Aorta (tissue), 5 donors: ENCODE results near the gene IL3. TPM values are rescaled to one million over a fixed set of nuclear protein-coding genes. Genes with fewer than 3 reads are reported as not detected.

Source experiments
- ATAC-seq: fragments of 200-7000 bp; cut with Tn5 transposase; one replicate; pipeline ENCODE4 v1.9.1; 2022; ENCODE audit warnings: moderate library complexity; ENCODE audit not compliant: low FRiP score
- DNase-seq, 2 donors: peaks; one replicate each; pipeline ENCODE4 v3.0.0-alpha.2; 2020
- H3K27ac ChIP-seq, 2 donors: one replicate each; pipeline ENCODE4 v1.5.1; 2013; ENCODE audit warnings: low read length in 2 of 2, mild to moderate bottlenecking in 2 of 2, moderate library complexity in 2 of 2, control low read depth in 1 of 2, inconsistent platforms in 1 of 2, low read depth in 1 of 2
- H3K27me3 ChIP-seq, 2 donors: one replicate each; pipeline ENCODE4 v1.6.1; 2013; ENCODE audit warnings: control low read depth in 1 of 2, low read length in 1 of 2, mild to moderate bottlenecking in 1 of 2, moderate library complexity in 1 of 2; ENCODE audit not compliant: insufficient read depth in 2 of 2, control insufficient read depth in 1 of 2
- H3K36me3 ChIP-seq, 2 donors: one replicate each; pipeline ENCODE4 v1.6.1; 2013; ENCODE audit warnings: control low read depth in 1 of 2, low read length in 1 of 2, mild to moderate bottlenecking in 1 of 2; ENCODE audit not compliant: insufficient read depth in 2 of 2, control insufficient read depth in 1 of 2
- H3K4me1 ChIP-seq, 2 donors: one replicate each; pipeline ENCODE4 v1.6.1; 2013; ENCODE audit warnings: low read length in 2 of 2, control low read depth in 1 of 2, mild to moderate bottlenecking in 1 of 2, moderate library complexity in 1 of 2; ENCODE audit not compliant: insufficient read depth in 2 of 2, control insufficient read depth in 1 of 2
- H3K4me3 ChIP-seq, 2 donors: one replicate each; pipeline ENCODE4 v1.5.1; 2013; ENCODE audit warnings: low read length in 2 of 2, control low read depth in 1 of 2, mild to moderate bottlenecking in 1 of 2
- H3K9me3 ChIP-seq: one replicate; pipeline ENCODE4 v1.6.1; 2013; ENCODE audit warnings: mild to moderate bottlenecking, low read length; ENCODE audit not compliant: control insufficient read depth
- WGBS, 2 donors: extraction: QIAGEN DNeasy Blood & Tissue Kit; methylation state at CpG; one replicate each; pipeline ENCODE4 v1.1.7; 2013; 5-methylcytosine and 5-hydroxymethylcytosine counted together
- intact Hi-C, 2 donors: fragments of 100-400 bp; cut with DNase I; formaldehyde crosslinking; loops; one replicate each; pipeline versions ENCODE4 v1.14.2 to v1.15.0; 2022
- polyA plus RNA-seq, 2 donors: library from polyadenylated mRNA; stranded (reverse); fragments of 200-250 nt; gene quantifications; one replicate each; pipeline ENCODE4 v1.2.3, GENCODE V29; 2013
- total RNA-seq, 2 donors: library from RNA; stranded (reverse); fragmentation: NEBNext Ultra II Directional; extraction: Animal tissue kit (Norgen Biotek cat#: 25700); gene quantifications; one replicate each; pipeline ENCODE4 v1.2.1, GENCODE V29; 2021
- donor health status: healthy with polysubstance abuse.
- donor health status: Bipolar disorder and iron deficiency.
- donor health status: DM: no; HTN: no; CAD: no.
- donor health status: DM: no; HTN: no; CAD: no.
- donor health status: DM: yes; HTN: yes; CAD: no.

IL3 gene
- total and polyA plus RNA-seq, 4 donors, result not detected

DNA sequence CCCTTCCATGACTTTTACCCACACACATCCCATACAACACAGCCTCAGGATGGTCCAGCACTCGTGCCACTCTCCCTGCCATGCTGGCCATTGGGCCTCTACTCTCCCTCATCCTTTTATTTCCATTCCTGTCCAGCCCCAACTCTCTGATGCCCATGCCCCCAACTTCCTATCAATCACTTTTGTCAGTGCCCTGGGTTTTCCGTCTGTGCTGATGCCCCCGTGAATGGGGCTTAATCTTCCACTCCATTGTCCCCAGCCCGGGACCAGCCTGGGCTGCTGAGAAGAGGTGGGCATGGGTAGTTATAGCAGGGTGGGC, 36.4 kb upstream of the IL3 start:
- DNase-seq (peak in 1 of 2 donors; percentile 27), ATAC-seq (no peak)
- Histone ChIP-seq H3K27me3 (no peaks in the 10 kb centered on the region), H3K4me3 (no peak overlapping the region), H3K4me1 (no peaks in the 10 kb centered on the region), H3K9me3 (no peaks in the 10 kb centered on the region), H3K36me3 (no peaks in the 10 kb centered on the region), H3K27ac (no peak overlapping the region)
- intact Hi-C loops, result no loop called here
- 64 to 75% methylated on average over 4 of the region's 4 CpGs for WGBS, 2 donors

DNA sequence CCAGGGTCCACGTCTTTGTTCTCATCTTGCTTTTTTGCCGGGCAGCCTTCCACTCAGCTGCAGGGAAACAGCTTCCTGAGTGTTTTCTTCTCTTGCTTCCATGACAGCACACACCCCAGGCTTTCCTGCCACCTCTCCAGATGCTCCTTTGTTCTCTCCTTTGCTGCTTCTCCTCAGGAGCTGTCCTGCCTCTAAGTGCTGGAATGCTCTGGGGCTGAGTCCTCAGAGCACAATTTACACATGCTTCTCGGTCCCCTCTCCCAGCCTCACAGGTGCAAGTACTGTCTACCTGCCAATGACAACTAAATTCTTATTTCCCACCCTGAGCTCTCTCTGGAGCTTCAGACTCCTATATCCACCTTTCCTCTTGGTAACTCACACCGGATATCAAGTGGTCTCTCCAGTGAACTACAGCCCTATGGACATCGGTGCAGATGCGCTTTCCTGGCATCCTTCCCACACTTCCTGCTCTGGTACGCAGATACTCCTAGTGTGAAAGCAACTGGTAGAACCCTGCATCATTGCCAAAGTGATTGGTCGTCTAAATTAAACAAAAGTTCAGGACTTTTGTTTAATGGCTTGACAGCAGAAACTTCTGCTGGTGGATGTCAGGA, 35.6 kb upstream of the IL3 start:
- Histone ChIP-seq H3K36me3 (no peaks in the 10 kb centered on the region), H3K27me3 (no peaks in the 10 kb centered on the region), H3K27ac (no peak overlapping the region), H3K4me3 (no peak overlapping the region), H3K4me1 (no peaks in the 10 kb centered on the region), H3K9me3 (no peaks in the 10 kb centered on the region)
- WGBS, 2 donors, result 72 to 77% methylated on average over 8 of the region's 8 CpGs
- DNase-seq (peak; percentile 26 to 32), ATAC-seq (no peak)
- intact Hi-C loops, result no loop called here

DNA sequence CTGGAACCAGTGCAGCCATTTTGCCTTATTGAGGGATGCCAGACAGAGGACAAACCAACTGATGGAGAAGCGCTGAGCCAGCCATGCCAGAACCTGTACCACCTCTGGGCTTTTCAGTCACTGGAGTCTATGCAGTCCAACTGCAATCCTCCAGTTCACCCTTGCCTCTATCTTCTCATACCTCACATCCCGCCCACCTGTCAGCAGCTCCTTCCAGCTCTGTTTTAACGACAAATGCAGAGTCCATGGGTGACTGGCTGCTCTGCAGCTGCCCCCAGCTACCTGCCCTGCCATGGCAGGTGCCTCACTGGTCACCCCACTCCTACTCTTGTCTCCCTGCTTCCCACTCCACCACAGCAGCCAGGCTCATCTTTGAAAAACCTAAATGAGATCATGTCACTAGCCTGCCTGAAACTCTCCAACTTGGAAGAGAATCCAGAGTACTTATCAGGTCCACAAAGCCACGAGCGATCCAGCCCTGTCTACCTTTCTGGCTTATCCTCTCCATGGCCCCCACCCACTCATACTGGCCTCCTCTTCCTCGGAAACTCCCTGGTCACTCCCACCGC, 35.0 kb upstream of the IL3 start:
- H3K27me3 ChIP-seq, result no peaks in the 10 kb centered on the region
- no peak overlapping the region for H3K27ac ChIP-seq
- ATAC-seq (no peak), DNase-seq (peak; percentile 23 to 49)
- no peak overlapping the region for H3K4me3 ChIP-seq
- no peaks in the 10 kb centered on the region for H3K36me3 ChIP-seq
- intact Hi-C loops, result no loop called here
- 80 to 85% methylated on average over 7 of the region's 7 CpGs for WGBS, 2 donors
- no peaks in the 10 kb centered on the region for H3K4me1 ChIP-seq
- H3K9me3 ChIP-seq, result no peaks in the 10 kb centered on the region

DNA sequence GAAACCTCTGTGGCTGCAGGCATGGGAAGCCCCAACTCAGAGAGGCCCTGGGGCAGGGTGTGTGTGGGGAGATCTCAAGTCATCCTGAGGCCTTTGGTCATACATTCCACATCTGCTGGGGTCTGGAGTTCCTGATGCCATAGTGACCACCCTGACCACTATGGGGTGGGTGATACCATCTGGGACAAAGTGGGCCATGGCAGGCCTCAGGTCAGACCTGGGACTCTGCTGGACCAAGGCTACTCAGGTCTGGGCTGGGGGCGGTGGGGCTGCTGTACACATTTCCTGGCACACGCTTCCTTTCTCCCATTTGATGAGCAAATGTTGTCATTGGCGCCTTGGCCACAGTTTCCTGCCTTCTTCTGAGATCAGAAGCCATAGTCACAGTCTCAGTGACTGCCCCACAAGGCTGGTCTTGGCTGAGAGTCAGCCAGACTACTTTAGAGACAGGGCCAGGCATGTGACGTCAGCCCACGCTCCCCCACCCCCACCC, 33.9 kb upstream of the IL3 start:
- DNase-seq (peak; percentile 35 to 62), ATAC-seq (no peak)
- H3K9me3 ChIP-seq, result no peaks in the 10 kb centered on the region
- WGBS, 2 donors, result 65 to 67% methylated on average over 5 of the region's 5 CpGs
- H3K4me3 ChIP-seq, result no peak overlapping the region
- H3K36me3 ChIP-seq, result no peaks in the 10 kb centered on the region
- no peak overlapping the region for H3K27ac ChIP-seq
- no peaks in the 10 kb centered on the region for H3K4me1 ChIP-seq
- intact Hi-C loops, result no loop called here
- H3K27me3 ChIP-seq, result no peaks in the 10 kb centered on the region

DNA sequence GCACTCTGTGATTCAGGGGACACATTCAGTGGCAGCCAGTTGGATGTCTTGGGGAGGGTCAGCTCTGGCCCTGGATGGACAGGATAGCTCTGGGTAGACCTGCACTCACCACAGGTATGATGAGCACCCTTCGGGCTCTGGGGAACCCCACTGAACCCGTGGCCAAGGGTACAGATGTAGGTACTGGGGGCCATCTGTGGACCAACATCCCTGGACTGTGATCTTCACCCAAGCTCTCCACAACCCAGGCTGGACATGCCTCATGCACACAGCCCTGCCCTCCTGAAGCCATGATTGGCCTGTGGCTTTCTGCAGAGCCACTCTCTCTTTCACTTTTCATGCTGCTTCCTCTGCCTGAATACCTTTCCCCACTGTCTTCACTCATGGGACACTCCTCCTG, 33.4 kb upstream of the IL3 start:
- DNase-seq (peak in 1 of 2 donors; percentile 27), ATAC-seq (no peak)
- Histone ChIP-seq H3K4me3 (no peak overlapping the region), H3K27ac (no peak overlapping the region), H3K27me3 (no peaks in the 10 kb centered on the region), H3K36me3 (no peaks in the 10 kb centered on the region), H3K9me3 (no peaks in the 10 kb centered on the region), H3K4me1 (no peaks in the 10 kb centered on the region)
- intact Hi-C loops, result no loop called here
- 79% methylated on average over 2 of the region's 2 CpGs for WGBS, 2 donors

DNA sequence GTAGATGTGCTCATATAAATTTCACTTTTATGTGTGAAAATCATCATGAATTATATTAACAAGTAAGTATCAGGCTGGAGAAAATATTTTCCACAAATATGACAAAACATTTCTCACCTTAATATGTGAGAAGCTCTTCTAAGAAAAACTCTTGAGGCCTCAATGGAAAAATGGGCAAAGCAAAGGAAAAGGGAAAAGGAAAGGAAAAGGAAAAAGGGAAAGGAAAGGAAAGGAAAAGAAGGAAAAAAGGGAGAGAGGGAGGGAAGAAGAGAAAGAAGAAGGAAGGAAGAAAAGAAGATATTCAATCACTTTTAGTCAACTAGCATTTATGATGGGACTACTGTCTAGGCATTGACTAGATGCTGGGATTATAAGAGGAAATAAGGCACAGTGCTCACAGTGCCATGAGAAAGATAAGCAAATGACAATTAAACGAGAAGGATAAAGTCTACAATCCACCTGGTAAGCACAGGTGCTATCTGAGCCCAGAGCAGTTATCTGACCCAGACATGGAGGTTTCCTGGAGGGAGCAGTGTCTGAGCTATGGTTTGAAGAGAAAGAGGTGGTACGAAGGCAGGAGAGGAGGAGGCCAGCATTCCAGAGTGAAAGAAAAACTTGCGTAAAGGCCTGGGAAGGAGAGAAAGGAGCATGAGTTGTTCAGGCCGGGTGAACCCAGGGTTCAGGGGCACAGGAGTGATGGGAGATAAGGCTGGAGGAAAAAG, 30.7 kb upstream of the IL3 start:
- WGBS, 2 donors, result 71 to 76% methylated on average over 4 of the region's 4 CpGs
- no peak for ATAC-seq
- DNase-seq, result no peak
- intact Hi-C loops, result no loop called here
- H3K9me3 ChIP-seq, result no peaks in the 10 kb centered on the region
- H3K27me3 ChIP-seq, result no peaks in the 10 kb centered on the region
- H3K27ac ChIP-seq, result no peak overlapping the region
- no peaks in the 10 kb centered on the region for H3K36me3 ChIP-seq
- no peak overlapping the region for H3K4me3 ChIP-seq
- no peaks in the 10 kb centered on the region for H3K4me1 ChIP-seq

DNA sequence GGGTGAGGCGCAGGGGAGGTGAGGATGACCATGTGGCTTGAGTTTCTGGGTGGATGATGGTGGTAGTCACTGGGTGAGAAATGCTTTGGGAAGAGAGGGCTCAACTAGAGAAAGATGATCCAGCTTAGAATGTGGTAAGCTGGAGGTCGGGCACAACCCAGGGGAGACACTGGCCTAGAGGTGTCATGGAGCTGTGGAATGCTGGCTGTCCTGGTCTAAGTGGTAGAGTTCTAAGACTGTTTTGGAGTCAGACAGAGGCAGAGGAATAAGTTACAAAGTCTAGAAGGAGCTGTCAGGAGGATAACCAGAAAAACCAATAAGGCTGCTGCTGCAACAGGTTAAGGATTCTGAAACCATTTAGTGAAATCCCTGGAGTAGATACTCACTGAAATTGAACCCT, 29.8 kb upstream of the IL3 start:
- ATAC-seq (no peak), DNase-seq (no peak)
- 90 to 96% methylated on average over 2 of the region's 2 CpGs for WGBS, 2 donors
- intact Hi-C loops, result no loop called here
- H3K4me1 ChIP-seq, result no peaks in the 10 kb centered on the region
- no peaks in the 10 kb centered on the region for H3K9me3 ChIP-seq
- no peak overlapping the region for H3K4me3 ChIP-seq
- no peaks in the 10 kb centered on the region for H3K36me3 ChIP-seq
- no peak overlapping the region for H3K27ac ChIP-seq
- H3K27me3 ChIP-seq, result no peaks in the 10 kb centered on the region

DNA sequence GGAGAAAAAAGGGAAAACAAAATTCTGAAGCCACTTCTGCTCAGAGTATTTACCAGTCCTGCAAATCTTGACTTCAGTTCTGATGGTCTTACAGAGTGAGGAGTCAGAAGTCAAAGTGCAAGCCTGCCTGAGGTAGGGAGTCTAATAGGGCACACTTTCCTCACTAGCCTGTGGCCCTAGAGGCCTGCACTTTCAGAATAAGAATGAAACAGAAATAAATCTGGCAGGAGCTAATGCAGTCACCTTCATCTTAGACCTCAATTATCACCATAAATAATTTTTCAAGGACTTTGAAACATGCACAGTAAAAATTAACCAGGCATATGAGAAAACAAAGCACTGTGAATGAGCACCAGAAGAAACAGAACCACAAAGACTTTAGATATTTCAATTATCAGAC, 28.3 kb upstream of the IL3 start:
- intact Hi-C loops, result no loop called here
- no peaks in the 10 kb centered on the region for H3K36me3 ChIP-seq
- no peaks in the 10 kb centered on the region for H3K27me3 ChIP-seq
- no peaks in the 10 kb centered on the region for H3K4me1 ChIP-seq
- no peak for ATAC-seq
- H3K9me3 ChIP-seq, result no peaks in the 10 kb centered on the region
- no peak overlapping the region for H3K4me3 ChIP-seq
- H3K27ac ChIP-seq, result no peak overlapping the region
- DNase-seq, result no peak

DNA sequence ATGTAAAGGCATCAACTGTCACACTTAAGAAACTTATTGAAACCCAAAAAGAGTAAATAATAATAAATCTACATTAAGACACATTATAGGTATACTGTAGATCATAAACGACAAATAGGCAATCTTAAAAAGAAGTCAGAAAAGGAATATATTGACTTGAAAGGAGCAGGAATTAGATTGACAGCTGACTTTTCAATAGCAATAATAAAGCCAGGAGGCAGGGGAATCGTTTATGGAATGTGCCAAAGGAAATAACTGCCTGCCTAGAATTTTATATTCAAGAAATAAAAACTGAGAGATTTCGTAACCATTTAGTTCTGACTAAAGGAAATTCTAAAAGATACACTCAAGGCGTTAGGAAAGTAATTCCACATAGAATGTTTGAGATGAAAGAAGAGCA, 27.3 kb upstream of the IL3 start:
- ATAC-seq (no peak), DNase-seq (no peak)
- intact Hi-C loops, result no loop called here
- H3K4me1 ChIP-seq, result no peaks in the 10 kb centered on the region
- WGBS, 2 donors, result 46 to 48% methylated on average over 4 of the region's 4 CpGs
- no peaks in the 10 kb centered on the region for H3K9me3 ChIP-seq
- no peak overlapping the region for H3K27ac ChIP-seq
- no peak overlapping the region for H3K4me3 ChIP-seq
- H3K36me3 ChIP-seq, result no peaks in the 10 kb centered on the region
- H3K27me3 ChIP-seq, result no peaks in the 10 kb centered on the region
